Measurements from ENCODE around the gene SHROOM2.

- TF ChIP-seq POLR2A (IDR thresholded peaks at IDR 0.05; ENCODE audit: low read length) = no peak
- TF ChIP-seq GATA1 (IDR thresholded peaks at IDR 0.05; ENCODE audit: low read depth, low read length) = no peak
These were observed 28.9 kb upstream of the SHROOM2 start for GRCh38 chrX:9757366-9757765.
